HG02763 (cell line): ENCODE results near the gene ANTXRL.
"Not testable (repeated sequence)": the region's sequence is repeated elsewhere in the genome, so short reads cannot be mapped to it uniquely, and the experiment has no call there.

ENCODE experiments used
- ATAC-seq: cut with Tn5 transposase; IDR thresholded peaks from one replicate; pipeline ENCODE4 v1.9.1; 2021; ENCODE audit warnings: mild to moderate bottlenecking, moderate library complexity; ENCODE audit not compliant: unreplicated experiment

ANTXRL gene

GRCh38 chr10:46254007-46254383 lies 32.8 kb upstream of the ANTXRL start:
- no peak for ATAC-seq

- no peak for ATAC-seq
Observed at GRCh38 chr10:46254467-46254866, 32.3 kb upstream of the ANTXRL start.

- ATAC-seq, result not testable (repeated sequence)
Observed at GRCh38 chr10:46255210-46255609, 31.6 kb upstream of the ANTXRL start.

- no peak for ATAC-seq
Observed at GRCh38 chr10:46255801-46256747, 30.7 kb upstream of the ANTXRL start.

- no peak for ATAC-seq
Observed at GRCh38 chr10:46257099-46257498, 29.7 kb upstream of the ANTXRL start.

GRCh38 chr10:46262906-46263560 lies 23.8 kb upstream of the ANTXRL start:
- not testable (repeated sequence) for ATAC-seq

GRCh38 chr10:46263831-46264268 lies 22.9 kb upstream of the ANTXRL start:
- ATAC-seq, result no peak

- no peak for ATAC-seq
Observed at GRCh38 chr10:46264336-46264735, 22.5 kb upstream of the ANTXRL start.

- ATAC-seq, result no peak
Observed at GRCh38 chr10:46264737-46265368, 21.9 kb upstream of the ANTXRL start.

GRCh38 chr10:46265566-46266305 lies 21.1 kb upstream of the ANTXRL start:
- not testable (repeated sequence) for ATAC-seq

GRCh38 chr10:46266306-46266985 lies 20.4 kb upstream of the ANTXRL start:
- no peak for ATAC-seq

GRCh38 chr10:46267132-46267985 lies 19.4 kb upstream of the ANTXRL start:
- ATAC-seq, result no peak

GRCh38 chr10:46268076-46268881 lies 18.5 kb upstream of the ANTXRL start:
- peak; percentile 61 for ATAC-seq

- not testable (repeated sequence) for ATAC-seq
Observed at GRCh38 chr10:46269554-46270053, 17.2 kb upstream of the ANTXRL start.

- ATAC-seq, result no peak
Observed at GRCh38 chr10:46270086-46270811, 16.5 kb upstream of the ANTXRL start.

GRCh38 chr10:46270963-46271530 lies 15.8 kb upstream of the ANTXRL start:
- not testable (repeated sequence) for ATAC-seq

GRCh38 chr10:46271795-46272499 lies 14.8 kb upstream of the ANTXRL start:
- not testable (repeated sequence) for ATAC-seq
